HCT116 (cell line): ENCODE measurements around the gene HDAC11.

Source experiments
- CBX3 ChIP-seq: IDR thresholded peaks from 2 replicates; pipeline ENCODE4 v1.6.1; 2012; ENCODE audit warnings: low read depth
- CEBPB ChIP-seq: IDR thresholded peaks from 2 replicates; pipeline ENCODE4 v1.6.1; 2012; ENCODE audit warnings: low read depth
- ELF1 ChIP-seq: IDR thresholded peaks from 2 replicates; pipeline ENCODE4 v1.6.1; 2012; ENCODE audit warnings: low read depth, borderline replicate concordance
- EZH2 ChIP-seq: fragments of 200-600 bp; sonication (generic); IDR thresholded peaks from 2 replicates; pipeline ENCODE4 v1.6.1; 2017; ENCODE audit warnings: antibody characterized with exemption, mixed run types
- EZH2phosphoT487 ChIP-seq: fragments of 200-600 bp; IDR thresholded peaks from 2 replicates; pipeline ENCODE4 v1.6.1; 2018; ENCODE audit warnings: antibody characterized with exemption, borderline replicate concordance
- FOSL1 ChIP-seq: IDR thresholded peaks from 2 replicates; pipeline ENCODE4 v1.6.1; 2012; ENCODE audit warnings: low read depth
- POLR2A ChIP-seq: IDR thresholded peaks from 2 replicates; pipeline ENCODE4 v1.7.0; 2011; ENCODE audit warnings: borderline replicate concordance; ENCODE audit not compliant: insufficient read depth, insufficient read length; ENCODE audit errors: extremely low read depth
- SIN3A ChIP-seq: IDR thresholded peaks from 2 replicates; pipeline ENCODE4 v1.6.1; 2012; ENCODE audit warnings: low read depth
- SP1 ChIP-seq: IDR thresholded peaks from 2 replicates; pipeline ENCODE4 v1.6.1; 2012; ENCODE audit warnings: low read depth
- SRF ChIP-seq: IDR thresholded peaks from 2 replicates; pipeline ENCODE4 v1.6.1; 2012; ENCODE audit warnings: low read depth
- YY1 ChIP-seq: IDR thresholded peaks from 2 replicates; pipeline ENCODE4 v1.6.1; 2011; ENCODE audit warnings: low read length, low read depth, moderate library complexity, mild to moderate bottlenecking; ENCODE audit not compliant: insufficient replicate concordance; ENCODE audit errors: extremely low read depth
- TF ChIP-seq, protein P1 (sequence below), 3 experiments: fragments of 200-600 bp in 1 of 3; sonication (generic) in 1 of 3; IDR thresholded peaks in 2 of 3; conservative IDR thresholded peaks in 1 of 3; 2 replicates each; pipeline ENCODE4 v1.5.1; 2012 to 2017; ENCODE audit warnings: low read depth in 2 of 3, low read length in 2 of 3, antibody characterized with exemption in 1 of 3, borderline replicate concordance in 1 of 3, control low read depth in 1 of 3, mild to moderate bottlenecking in 1 of 3, mixed read lengths in 1 of 3, mixed run types in 1 of 3, moderate library complexity in 1 of 3; ENCODE audit not compliant: insufficient read depth in 1 of 3

DNA sequence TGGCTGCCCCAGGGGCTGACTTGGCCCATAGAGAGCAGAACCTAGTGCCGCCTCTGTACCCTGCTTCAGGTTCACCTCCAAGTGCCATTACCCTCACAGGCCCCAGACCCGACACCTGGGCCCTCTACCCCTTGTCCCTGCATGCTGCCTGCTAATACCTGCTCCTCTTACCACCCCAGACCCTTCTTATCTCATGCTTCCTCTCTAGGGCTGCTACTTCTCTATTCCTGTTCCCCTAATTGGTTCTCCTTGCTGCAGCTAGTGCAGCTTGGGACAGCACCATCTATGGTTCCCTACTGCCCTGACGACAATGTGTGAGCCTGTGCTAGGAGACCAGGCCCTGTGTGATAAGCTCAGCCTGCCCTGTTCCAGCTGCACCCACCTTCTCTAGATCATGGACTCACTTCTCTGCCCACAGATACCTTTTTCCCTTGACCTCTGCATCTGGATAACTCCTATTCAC is 15.3 kb downstream of the HDAC11 start:
- TF ChIP-seq ELF1 (no peak), SIN3A (no peak), POLR2A (no peak), SRF (no peak), FOSL1 (no peak), SP1 (no peak), CBX3 (no peak), EZH2 (no peak), EZH2phosphoT487 (no peak), YY1 (no peak), CEBPB (no peak)
- TF ChIP-seq, protein P1, sequence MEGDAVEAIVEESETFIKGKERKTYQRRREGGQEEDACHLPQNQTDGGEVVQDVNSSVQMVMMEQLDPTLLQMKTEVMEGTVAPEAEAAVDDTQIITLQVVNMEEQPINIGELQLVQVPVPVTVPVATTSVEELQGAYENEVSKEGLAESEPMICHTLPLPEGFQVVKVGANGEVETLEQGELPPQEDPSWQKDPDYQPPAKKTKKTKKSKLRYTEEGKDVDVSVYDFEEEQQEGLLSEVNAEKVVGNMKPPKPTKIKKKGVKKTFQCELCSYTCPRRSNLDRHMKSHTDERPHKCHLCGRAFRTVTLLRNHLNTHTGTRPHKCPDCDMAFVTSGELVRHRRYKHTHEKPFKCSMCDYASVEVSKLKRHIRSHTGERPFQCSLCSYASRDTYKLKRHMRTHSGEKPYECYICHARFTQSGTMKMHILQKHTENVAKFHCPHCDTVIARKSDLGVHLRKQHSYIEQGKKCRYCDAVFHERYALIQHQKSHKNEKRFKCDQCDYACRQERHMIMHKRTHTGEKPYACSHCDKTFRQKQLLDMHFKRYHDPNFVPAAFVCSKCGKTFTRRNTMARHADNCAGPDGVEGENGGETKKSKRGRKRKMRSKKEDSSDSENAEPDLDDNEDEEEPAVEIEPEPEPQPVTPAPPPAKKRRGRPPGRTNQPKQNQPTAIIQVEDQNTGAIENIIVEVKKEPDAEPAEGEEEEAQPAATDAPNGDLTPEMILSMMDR (IDR thresholded peaks at IDR 0.05 in 2 of 3, conservative IDR thresholded peaks at IDR 0.05 in 1 of 3; ENCODE audit: borderline replicate concordance in 1 of 3, insufficient read depth in 1 of 3, low read depth in 2 of 3, low read length in 2 of 3), result no peak
